DND-41 (cell line): Measurements from ENCODE around the gene KCNK17.

Experiments
- EZH2 ChIP-seq: IDR thresholded peaks from 3 replicates; pipeline ENCODE4 v1.6.1; 2012; ENCODE audit warnings: borderline replicate concordance, low read depth, mild to moderate bottlenecking, moderate library complexity, low read length, inconsistent platforms; ENCODE audit not compliant: severe bottlenecking
- TF ChIP-seq, protein P1 (sequence below): IDR thresholded peaks from 2 replicates; pipeline ENCODE4 v1.5.1; 2012; ENCODE audit warnings: borderline replicate concordance, low read length, moderate library complexity, mild to moderate bottlenecking; ENCODE audit not compliant: poor library complexity, severe bottlenecking; ENCODE audit errors: extremely low read depth

DNA sequence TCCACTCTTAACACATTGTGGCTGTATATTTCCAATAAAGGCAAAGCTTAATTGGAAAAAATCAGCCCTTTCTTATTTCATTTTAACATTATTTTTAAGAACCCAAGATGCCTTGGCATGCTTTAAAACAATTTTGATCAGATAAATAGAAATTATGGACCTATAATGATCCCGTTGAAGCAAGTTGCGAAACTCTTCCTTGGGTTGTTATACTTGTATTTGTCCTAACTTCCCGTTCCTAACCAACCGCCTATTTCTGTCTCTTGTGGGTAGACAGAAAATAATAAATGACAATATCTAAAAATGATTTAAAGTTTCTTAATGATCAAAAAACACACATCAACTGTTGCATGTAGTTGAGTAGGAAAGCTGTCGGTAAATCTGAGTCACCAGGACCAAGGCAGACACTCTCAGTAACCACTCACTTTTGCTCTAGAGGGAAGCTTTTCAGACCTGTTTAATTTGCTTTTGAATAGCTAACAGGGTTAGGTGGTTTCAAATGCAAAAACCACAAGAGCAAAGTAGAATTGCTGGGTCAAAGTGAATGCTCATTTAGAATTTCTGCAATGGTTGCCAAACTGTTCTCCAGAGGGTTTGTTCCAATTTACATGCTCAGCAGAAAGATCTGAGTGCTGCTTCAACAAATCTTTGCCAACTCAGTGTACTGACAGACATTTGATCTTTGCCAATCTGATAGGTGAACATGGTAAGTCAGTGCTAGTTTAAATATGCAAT is 50.7 kb downstream of the KCNK17 start:
- TF ChIP-seq, protein P1, sequence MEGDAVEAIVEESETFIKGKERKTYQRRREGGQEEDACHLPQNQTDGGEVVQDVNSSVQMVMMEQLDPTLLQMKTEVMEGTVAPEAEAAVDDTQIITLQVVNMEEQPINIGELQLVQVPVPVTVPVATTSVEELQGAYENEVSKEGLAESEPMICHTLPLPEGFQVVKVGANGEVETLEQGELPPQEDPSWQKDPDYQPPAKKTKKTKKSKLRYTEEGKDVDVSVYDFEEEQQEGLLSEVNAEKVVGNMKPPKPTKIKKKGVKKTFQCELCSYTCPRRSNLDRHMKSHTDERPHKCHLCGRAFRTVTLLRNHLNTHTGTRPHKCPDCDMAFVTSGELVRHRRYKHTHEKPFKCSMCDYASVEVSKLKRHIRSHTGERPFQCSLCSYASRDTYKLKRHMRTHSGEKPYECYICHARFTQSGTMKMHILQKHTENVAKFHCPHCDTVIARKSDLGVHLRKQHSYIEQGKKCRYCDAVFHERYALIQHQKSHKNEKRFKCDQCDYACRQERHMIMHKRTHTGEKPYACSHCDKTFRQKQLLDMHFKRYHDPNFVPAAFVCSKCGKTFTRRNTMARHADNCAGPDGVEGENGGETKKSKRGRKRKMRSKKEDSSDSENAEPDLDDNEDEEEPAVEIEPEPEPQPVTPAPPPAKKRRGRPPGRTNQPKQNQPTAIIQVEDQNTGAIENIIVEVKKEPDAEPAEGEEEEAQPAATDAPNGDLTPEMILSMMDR = no peak
- TF ChIP-seq EZH2 = no peak
